Measurements from ENCODE around the gene IP6K3.

IP6K3 gene

DNA sequence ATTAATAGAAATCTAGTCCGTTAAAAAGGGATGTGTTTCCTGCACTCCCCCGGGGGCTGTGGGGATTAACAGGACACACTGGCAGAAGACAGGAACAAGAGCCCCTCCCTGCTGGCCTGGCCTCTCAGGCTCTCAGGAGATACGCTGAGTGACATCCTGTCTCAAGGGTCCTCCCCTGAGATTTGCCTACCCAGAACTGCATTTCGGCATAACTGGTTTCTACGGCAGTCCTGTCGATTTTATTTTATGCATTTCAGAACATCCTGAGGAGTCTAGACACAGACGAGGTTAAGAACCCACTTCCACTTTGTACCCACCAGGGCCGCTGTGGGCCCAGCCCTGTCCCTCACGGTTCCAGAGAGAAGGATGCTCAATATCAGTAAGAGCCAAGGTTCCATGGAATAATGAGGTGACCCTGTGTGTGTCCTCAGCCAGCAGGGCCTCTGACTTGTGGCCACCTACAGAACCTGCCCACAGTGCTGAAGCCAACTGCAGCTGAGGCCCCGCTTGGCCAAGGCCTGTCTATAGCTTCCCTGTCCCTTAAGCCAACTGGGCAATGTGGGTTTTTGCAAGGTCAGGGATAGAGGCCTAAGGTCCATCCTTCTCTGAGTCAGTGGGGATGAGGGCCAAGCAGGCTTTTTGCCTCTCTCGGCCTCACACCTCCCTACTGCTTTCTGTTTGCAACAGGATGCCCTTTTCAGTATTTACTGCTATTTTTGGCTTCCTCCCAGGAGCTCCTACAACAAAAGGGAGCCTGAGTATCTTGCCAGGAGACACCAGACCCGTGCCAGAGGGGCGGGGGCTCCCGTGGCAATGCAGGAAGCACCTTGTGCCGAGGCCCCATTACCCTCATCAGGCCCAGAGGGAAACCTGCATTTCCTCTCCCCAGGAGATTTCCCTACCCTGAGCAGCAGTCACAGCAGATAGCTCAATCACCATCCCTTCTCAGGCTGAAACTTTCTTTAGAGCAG, 49.9 kb downstream of the IP6K3 start:
- Histone ChIP-seq H4K20me1 (ENCODE audit: insufficient read depth, low read length) (no peaks in the 10 kb centered on the region), H3F3A (ENCODE audit: insufficient read depth, low read length) (0 out of 2 replicates have a peak, but pooled peaks cover 6% of the 10 kb centered on the region), H3K79me2 (ENCODE audit: low read length) (no peaks in the 10 kb centered on the region), H3K9me3 (replicated peaks; ENCODE audit: insufficient read depth, low read length) (no peaks in the 10 kb centered on the region), H3K9me2 (replicated peaks; ENCODE audit: insufficient read depth, low read length) (no peaks in the 10 kb centered on the region), H3K4me3 (ENCODE audit: low read length) (no peak overlapping the region), H2AFZ (ENCODE audit: low read length) (no peak overlapping the region), H3K27me3 (replicated peaks; ENCODE audit: insufficient read depth, low read length) (no peaks in the 10 kb centered on the region), H3K27ac (ENCODE audit: low read length) (no peak overlapping the region), H3K4me2 (ENCODE audit: low read depth, low read length) (no peak overlapping the region), H3K36me3 (replicated peaks; ENCODE audit: insufficient read depth, low read length) (peaks cover 5% of the 10 kb centered on the region; the same call in 1 of the 2 replicates), H3K9ac (ENCODE audit: low read length) (no peak overlapping the region), H3K4me1 (ENCODE audit: low read length) (no peaks in the 10 kb centered on the region)
- no peak for DNase-seq
- TF ChIP-seq EZH2 (optimal IDR thresholded peaks at IDR 0.05; ENCODE audit: low read depth, low read length): no peak
- TF ChIP-seq EZH2phosphoT487 (IDR thresholded peaks at IDR 0.05; ENCODE audit: low read length): no peak
- TF ChIP-seq, protein P1, sequence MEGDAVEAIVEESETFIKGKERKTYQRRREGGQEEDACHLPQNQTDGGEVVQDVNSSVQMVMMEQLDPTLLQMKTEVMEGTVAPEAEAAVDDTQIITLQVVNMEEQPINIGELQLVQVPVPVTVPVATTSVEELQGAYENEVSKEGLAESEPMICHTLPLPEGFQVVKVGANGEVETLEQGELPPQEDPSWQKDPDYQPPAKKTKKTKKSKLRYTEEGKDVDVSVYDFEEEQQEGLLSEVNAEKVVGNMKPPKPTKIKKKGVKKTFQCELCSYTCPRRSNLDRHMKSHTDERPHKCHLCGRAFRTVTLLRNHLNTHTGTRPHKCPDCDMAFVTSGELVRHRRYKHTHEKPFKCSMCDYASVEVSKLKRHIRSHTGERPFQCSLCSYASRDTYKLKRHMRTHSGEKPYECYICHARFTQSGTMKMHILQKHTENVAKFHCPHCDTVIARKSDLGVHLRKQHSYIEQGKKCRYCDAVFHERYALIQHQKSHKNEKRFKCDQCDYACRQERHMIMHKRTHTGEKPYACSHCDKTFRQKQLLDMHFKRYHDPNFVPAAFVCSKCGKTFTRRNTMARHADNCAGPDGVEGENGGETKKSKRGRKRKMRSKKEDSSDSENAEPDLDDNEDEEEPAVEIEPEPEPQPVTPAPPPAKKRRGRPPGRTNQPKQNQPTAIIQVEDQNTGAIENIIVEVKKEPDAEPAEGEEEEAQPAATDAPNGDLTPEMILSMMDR (IDR thresholded peaks at IDR 0.05; ENCODE audit: low read length): no peak

DNA sequence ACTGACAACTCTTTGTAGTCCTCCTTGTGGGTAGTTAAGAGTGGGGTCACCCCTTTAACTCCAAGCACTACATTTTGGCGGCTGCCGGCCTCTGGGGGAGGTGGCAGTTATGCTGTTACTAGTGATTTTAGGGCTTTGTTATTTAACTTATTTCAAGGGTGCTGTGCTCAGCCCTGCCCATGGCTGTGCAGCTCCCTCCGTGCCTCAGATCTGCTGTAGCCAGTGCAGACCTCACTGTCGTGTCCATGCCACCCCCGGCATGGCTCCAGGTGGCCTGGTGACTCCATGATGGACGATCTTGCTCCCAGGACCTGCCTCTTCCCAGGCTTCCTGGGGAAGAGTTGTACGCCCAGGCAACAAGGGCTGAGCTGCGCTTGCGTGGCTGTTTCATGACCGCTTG, 50.6 kb downstream of the IP6K3 start:
- 0 out of 2 replicates have a peak, but pooled peaks cover 6% of the 10 kb centered on the region for H3F3A ChIP-seq (ENCODE audit: insufficient read depth, low read length)
- TF ChIP-seq EZH2 (optimal IDR thresholded peaks at IDR 0.05; ENCODE audit: low read depth, low read length): no peak
- no peak for TF ChIP-seq EZH2phosphoT487 (IDR thresholded peaks at IDR 0.05; ENCODE audit: low read length)
- TF ChIP-seq, protein P1 (IDR thresholded peaks at IDR 0.05; ENCODE audit: low read length): no peak

DNA sequence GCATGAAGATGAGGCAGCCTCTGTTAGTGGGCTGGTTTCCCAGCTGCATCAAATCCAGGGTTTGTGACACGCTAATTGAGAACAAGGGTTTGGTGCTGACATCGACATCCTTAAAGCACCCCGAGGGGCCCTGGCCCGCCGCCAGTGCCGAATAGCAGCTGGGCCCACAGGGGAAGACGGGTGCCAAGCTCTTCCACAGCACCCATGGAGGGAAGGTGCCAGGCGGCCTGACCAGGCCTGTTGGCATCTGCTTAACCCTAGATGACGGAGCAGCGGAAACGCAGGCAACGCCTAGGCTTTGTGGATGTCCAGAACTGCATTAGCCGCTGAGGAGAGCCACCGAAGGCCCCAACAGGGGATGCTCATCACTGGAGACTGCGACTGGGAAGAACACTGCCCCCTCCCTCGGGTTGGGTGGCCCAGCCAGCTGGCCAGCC, 51.2 kb downstream of the IP6K3 start:
- no peaks in the 10 kb centered on the region for H3K9me2 ChIP-seq (replicated peaks; ENCODE audit: insufficient read depth, low read length)
- no peak overlapping the region for H3K27ac ChIP-seq (ENCODE audit: low read length)
- H3K4me2 ChIP-seq (ENCODE audit: low read depth, low read length): no peak overlapping the region
- H3K4me1 ChIP-seq (ENCODE audit: low read length): no peaks in the 10 kb centered on the region
- no peaks in the 10 kb centered on the region for H3K27me3 ChIP-seq (replicated peaks; ENCODE audit: insufficient read depth, low read length)
- no peak for DNase-seq
- 0 out of 2 replicates have a peak, but pooled peaks cover 6% of the 10 kb centered on the region for H3F3A ChIP-seq (ENCODE audit: insufficient read depth, low read length)
- no peaks in the 10 kb centered on the region for H3K79me2 ChIP-seq (ENCODE audit: low read length)
- no peak overlapping the region for H3K9ac ChIP-seq (ENCODE audit: low read length)
- TF ChIP-seq EZH2 (optimal IDR thresholded peaks at IDR 0.05; ENCODE audit: low read depth, low read length): no peak
- peaks cover 5% of the 10 kb centered on the region; the same call in 1 of the 2 replicates for H3K36me3 ChIP-seq (replicated peaks; ENCODE audit: insufficient read depth, low read length)
- no peak overlapping the region for H2AFZ ChIP-seq (ENCODE audit: low read length)
- no peaks in the 10 kb centered on the region for H3K9me3 ChIP-seq (replicated peaks; ENCODE audit: insufficient read depth, low read length)
- no peaks in the 10 kb centered on the region for H4K20me1 ChIP-seq (ENCODE audit: insufficient read depth, low read length)
- H3K4me3 ChIP-seq (ENCODE audit: low read length): no peak overlapping the region

More for the DNA sequence above, 50.6 kb downstream of the IP6K3 start:
- peaks cover 5% of the 10 kb centered on the region; the same call in 1 of the 2 replicates for H3K36me3 ChIP-seq (replicated peaks; ENCODE audit: insufficient read depth, low read length)
- no peak overlapping the region for H3K9ac ChIP-seq (ENCODE audit: low read length)
- H3K27ac ChIP-seq (ENCODE audit: low read length): no peak overlapping the region
- H3K4me2 ChIP-seq (ENCODE audit: low read depth, low read length): no peak overlapping the region
- no peaks in the 10 kb centered on the region for H3K27me3 ChIP-seq (replicated peaks; ENCODE audit: insufficient read depth, low read length)
- H3K9me2 ChIP-seq (replicated peaks; ENCODE audit: insufficient read depth, low read length): no peaks in the 10 kb centered on the region
- no peak overlapping the region for H2AFZ ChIP-seq (ENCODE audit: low read length)
- no peaks in the 10 kb centered on the region for H3K4me1 ChIP-seq (ENCODE audit: low read length)
- no peaks in the 10 kb centered on the region for H4K20me1 ChIP-seq (ENCODE audit: insufficient read depth, low read length)
- H3K9me3 ChIP-seq (replicated peaks; ENCODE audit: insufficient read depth, low read length): no peaks in the 10 kb centered on the region
- DNase-seq: no peak
- H3K4me3 ChIP-seq (ENCODE audit: low read length): no peak overlapping the region
- no peaks in the 10 kb centered on the region for H3K79me2 ChIP-seq (ENCODE audit: low read length)
